GM13977 (cell line): ENCODE data around the gene TOMM20.

Experiments used
- DNase-seq: peaks from one replicate; pipeline ENCODE4 v3.0.0; 2012; ENCODE audit warnings: low spot score
- CTCF ChIP-seq: IDR thresholded peaks from 2 replicates; pipeline ENCODE4 v1.5.1; 2012; ENCODE audit warnings: mild to moderate bottlenecking, control low read depth; ENCODE audit not compliant: insufficient read depth; ENCODE audit errors: extremely low read depth, missing control alignments
- in situ Hi-C: fragments of 300-500 bp; cut with MboI; formaldehyde crosslinking; loops from one replicate; pipeline ENCODE4 v1.12.0; 2022; ENCODE audit warnings: low sequenced_read_pairs, low pct_unique_long_range_greater_than_20kb, mixed read lengths, inconsistent platforms; ENCODE audit not compliant: unreplicated experiment

TOMM20 gene

GRCh38 chr1:235136111-235136510, 7.5 kb upstream of the TOMM20 start:
- in situ Hi-C loops: no loop called here
- TF ChIP-seq CTCF: no peak
- DNase-seq: no peak

- in situ Hi-C loops: no loop called here
Observed at GRCh38 chr1:235134171-235134570, 5.5 kb upstream of the TOMM20 start.

GRCh38 chr1:235133086-235133485, 4.4 kb upstream of the TOMM20 start:
- in situ Hi-C loops: no loop called here
- no peak for TF ChIP-seq CTCF

More at GRCh38 chr1:235134171-235134570, 5.5 kb upstream of the TOMM20 start:
- no peak for DNase-seq
- no peak for TF ChIP-seq CTCF

GRCh38 chr1:235131961-235132360, 3.3 kb upstream of the TOMM20 start:
- in situ Hi-C loops: no loop called here
- no peak for TF ChIP-seq CTCF
- DNase-seq: no peak

More at GRCh38 chr1:235133086-235133485, 4.4 kb upstream of the TOMM20 start:
- no peak for DNase-seq

GRCh38 chr1:235130766-235131270, 2.2 kb upstream of the TOMM20 start:
- no peak for TF ChIP-seq CTCF
- no peak for DNase-seq
- in situ Hi-C loops: no loop called here

- no peak for TF ChIP-seq CTCF
- in situ Hi-C loops: no loop called here
- no peak for DNase-seq
Observed at GRCh38 chr1:235129774-235130570, 1.3 kb upstream of the TOMM20 start.
